Osteocyte (in vitro differentiated cells): ENCODE results near the gene LRBA. TPM values are rescaled to one million over a fixed set of nuclear protein-coding genes. Genes with fewer than 3 reads are reported as not detected.
"Not testable (repeated sequence)": the region's sequence is repeated elsewhere in the genome, so short reads cannot be mapped to it uniquely, and the experiment has no call there.

Experiments used
- DNase-seq: peaks from one replicate; pipeline ENCODE4 v3.0.0; 2021; ENCODE audit warnings: mixed read lengths; ENCODE audit not compliant: unreplicated experiment; ENCODE audit errors: extremely low spot score
- H3K27ac Mint-ChIP-seq: one replicate; pipeline ENCODE4 v1.8.0; 2021; ENCODE audit warnings: mild to moderate bottlenecking, mixed read lengths; ENCODE audit not compliant: unreplicated experiment
- H3K27me3 Mint-ChIP-seq: one replicate; pipeline ENCODE4 v1.8.0; 2021; ENCODE audit warnings: mixed read lengths; ENCODE audit not compliant: unreplicated experiment
- H3K36me3 Mint-ChIP-seq: one replicate; pipeline ENCODE4 v1.8.0; 2021; ENCODE audit warnings: mixed read lengths; ENCODE audit not compliant: unreplicated experiment
- H3K4me1 Mint-ChIP-seq: one replicate; pipeline ENCODE4 v1.8.0; 2021; ENCODE audit warnings: mixed read lengths; ENCODE audit not compliant: unreplicated experiment
- H3K4me3 Mint-ChIP-seq: one replicate; pipeline ENCODE4 v1.8.0; 2021; ENCODE audit warnings: mild to moderate bottlenecking, moderate library complexity, mixed read lengths; ENCODE audit not compliant: unreplicated experiment
- H3K9me3 Mint-ChIP-seq: one replicate; pipeline ENCODE4 v1.8.0; 2021; ENCODE audit warnings: mixed read lengths; ENCODE audit not compliant: unreplicated experiment
- total RNA-seq: library from RNA; stranded (reverse); gene quantifications from 2 replicates; pipeline ENCODE4 v1.2.1, GENCODE V29; 2021
- TF ChIP-seq, protein P1 (sequence below): fragments of 200-600 bp; sonication (generic); IDR thresholded peaks from 2 replicates; pipeline ENCODE4 v1.5.0; 2021; ENCODE audit warnings: antibody characterized with exemption, mild to moderate bottlenecking, moderate library complexity

The LRBA gene
- total RNA-seq, 1 donor from 2014 or later, result 40.8 TPM

DNA sequence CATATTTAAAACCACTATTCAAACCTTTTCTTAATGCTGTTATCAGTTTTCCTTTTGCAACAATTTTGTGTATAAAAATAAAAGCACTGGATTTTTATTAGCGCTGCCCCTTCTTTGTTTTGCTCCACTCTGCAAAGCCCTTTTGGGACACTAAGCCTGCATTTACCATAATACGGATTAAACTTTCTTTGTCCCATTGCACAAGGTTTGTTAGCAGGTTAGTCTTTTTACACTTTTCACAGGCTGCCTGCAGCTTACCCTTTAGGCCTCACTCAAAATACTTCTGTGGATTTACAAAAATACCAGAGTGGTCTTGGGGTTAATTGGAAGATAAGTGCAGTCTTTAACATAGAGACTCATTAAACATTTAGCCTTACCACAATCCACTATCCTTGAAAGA is 468.8 kb downstream of the LRBA start:
- H3K9me3 Mint-ChIP-seq, result no peaks in the 10 kb centered on the region
- no peaks in the 10 kb centered on the region for H3K27me3 Mint-ChIP-seq
- H3K36me3 Mint-ChIP-seq, result no peaks in the 10 kb centered on the region
- no peak for DNase-seq
- no peak overlapping the region for H3K27ac Mint-ChIP-seq
- peaks cover under 1% of the 10 kb centered on the region for H3K4me1 Mint-ChIP-seq
- TF ChIP-seq, protein P1, sequence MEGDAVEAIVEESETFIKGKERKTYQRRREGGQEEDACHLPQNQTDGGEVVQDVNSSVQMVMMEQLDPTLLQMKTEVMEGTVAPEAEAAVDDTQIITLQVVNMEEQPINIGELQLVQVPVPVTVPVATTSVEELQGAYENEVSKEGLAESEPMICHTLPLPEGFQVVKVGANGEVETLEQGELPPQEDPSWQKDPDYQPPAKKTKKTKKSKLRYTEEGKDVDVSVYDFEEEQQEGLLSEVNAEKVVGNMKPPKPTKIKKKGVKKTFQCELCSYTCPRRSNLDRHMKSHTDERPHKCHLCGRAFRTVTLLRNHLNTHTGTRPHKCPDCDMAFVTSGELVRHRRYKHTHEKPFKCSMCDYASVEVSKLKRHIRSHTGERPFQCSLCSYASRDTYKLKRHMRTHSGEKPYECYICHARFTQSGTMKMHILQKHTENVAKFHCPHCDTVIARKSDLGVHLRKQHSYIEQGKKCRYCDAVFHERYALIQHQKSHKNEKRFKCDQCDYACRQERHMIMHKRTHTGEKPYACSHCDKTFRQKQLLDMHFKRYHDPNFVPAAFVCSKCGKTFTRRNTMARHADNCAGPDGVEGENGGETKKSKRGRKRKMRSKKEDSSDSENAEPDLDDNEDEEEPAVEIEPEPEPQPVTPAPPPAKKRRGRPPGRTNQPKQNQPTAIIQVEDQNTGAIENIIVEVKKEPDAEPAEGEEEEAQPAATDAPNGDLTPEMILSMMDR, result no peak
- no peak overlapping the region for H3K4me3 Mint-ChIP-seq

GRCh38 chr4:150543042-150543441 is 472.0 kb downstream of the LRBA start:
- Mint-ChIP-seq H3K4me3 (no peak overlapping the region), H3K27ac (no peak overlapping the region), H3K27me3 (no peaks in the 10 kb centered on the region), H3K9me3 (no peaks in the 10 kb centered on the region), H3K36me3 (peaks cover 3% of the 10 kb centered on the region), H3K4me1 (peaks cover 9% of the 10 kb centered on the region)
- no peak for DNase-seq
- TF ChIP-seq, protein P1, result no peak

DNA sequence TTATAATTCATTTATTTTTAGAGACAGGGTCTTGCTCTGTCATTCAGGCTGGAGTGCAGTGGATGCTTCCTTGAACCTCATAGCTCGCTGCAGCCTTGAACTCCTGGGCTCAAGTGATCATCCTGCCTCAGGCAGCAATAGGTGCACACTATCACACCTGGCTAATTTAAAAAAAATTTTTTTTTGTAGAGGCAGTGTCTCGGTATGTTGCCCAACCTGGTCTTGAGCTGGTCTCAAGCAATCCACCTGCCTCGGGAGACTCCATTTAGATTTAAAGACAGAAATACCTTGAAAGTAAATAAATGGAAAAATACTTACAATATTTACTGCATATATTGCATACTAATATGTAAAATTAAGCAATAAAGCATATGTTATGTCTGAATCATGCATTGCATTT is 473.4 kb downstream of the LRBA start:
- Mint-ChIP-seq H3K36me3 (peaks cover 6% of the 10 kb centered on the region), H3K27ac (no peak overlapping the region)

DNA sequence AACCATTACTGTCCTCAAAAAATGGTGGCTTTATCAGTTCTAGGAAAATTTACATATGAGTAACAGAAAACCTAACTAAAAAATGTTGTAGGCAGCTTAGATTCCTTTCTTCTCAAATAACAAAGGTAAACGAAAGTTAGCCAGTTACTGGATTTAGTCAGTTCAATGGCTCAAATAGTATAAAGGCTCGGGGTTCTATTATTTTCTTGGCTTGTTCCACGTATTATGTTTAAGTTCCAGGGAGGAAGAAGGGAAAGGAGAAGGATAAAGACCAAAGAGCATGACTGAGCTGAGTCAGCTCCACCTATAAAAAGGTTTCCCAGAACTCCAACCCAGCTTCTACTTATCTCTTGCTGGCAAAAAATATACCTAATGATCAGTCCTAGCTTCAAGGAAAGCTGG is 474.1 kb downstream of the LRBA start:
- H3K36me3 Mint-ChIP-seq, result peaks cover 8% of the 10 kb centered on the region
- peaks cover 9% of the 10 kb centered on the region for H3K4me1 Mint-ChIP-seq
- no peak for DNase-seq
- peaks cover 10% of the 10 kb centered on the region for H3K9me3 Mint-ChIP-seq
- H3K4me3 Mint-ChIP-seq, result no peak overlapping the region
- no peaks in the 10 kb centered on the region for H3K27me3 Mint-ChIP-seq
- peak overlapping the region; percentile 35 for H3K27ac Mint-ChIP-seq
- TF ChIP-seq, protein P1, result no peak

More for the DNA sequence above, 473.4 kb downstream of the LRBA start:
- Mint-ChIP-seq H3K9me3 (peaks cover 8% of the 10 kb centered on the region), H3K27me3 (no peaks in the 10 kb centered on the region), H3K4me3 (no peak overlapping the region), H3K4me1 (peaks cover 9% of the 10 kb centered on the region)
- no peak for DNase-seq
- TF ChIP-seq, protein P1, result no peak

DNA sequence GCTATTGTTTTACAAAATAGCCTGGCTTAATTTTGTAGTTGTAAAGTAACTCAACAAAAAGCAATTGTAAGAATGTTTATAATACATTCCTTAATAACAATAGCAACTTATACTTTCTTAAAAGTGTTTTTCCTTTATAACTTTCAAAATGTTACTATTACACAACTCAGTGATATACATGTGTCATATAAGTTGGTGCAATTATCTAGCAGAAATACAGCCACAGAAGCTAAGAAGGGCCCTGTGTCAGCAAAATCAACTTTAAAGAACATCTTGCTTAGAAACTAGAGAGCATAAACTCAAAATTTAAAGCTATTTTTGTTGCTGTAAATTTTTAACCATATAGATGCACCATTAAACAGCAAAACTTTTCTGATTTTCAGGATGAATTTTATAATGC is 474.5 kb downstream of the LRBA start:
- H3K4me3 Mint-ChIP-seq, result no peak overlapping the region
- H3K27me3 Mint-ChIP-seq, result no peaks in the 10 kb centered on the region
- H3K36me3 Mint-ChIP-seq, result peaks cover 8% of the 10 kb centered on the region
- DNase-seq, result no peak
- peaks cover 10% of the 10 kb centered on the region for H3K9me3 Mint-ChIP-seq
- H3K4me1 Mint-ChIP-seq, result peaks cover 9% of the 10 kb centered on the region
- H3K27ac Mint-ChIP-seq, result peak overlapping the region; percentile 35
- TF ChIP-seq, protein P1, result no peak

DNA sequence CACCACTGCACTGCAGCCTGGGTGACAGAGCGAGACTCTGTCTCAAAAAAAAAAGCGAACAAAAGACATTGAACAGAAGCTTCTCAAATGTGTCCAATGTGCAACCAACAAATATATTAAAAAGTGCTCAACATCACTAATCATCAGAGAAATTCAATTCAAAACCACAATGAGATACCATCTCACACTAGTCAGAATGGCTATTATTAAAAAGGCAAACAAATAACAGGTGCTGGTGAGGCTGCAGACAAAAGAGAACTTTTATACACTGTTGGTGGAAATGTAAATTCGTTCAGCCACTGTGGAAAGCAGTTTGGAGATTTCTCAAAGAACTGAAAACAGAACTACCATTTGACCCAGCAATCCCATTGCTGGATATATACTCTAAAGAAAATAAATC is 477.2 kb downstream of the LRBA start:
- not testable (repeated sequence) for H3K27me3 Mint-ChIP-seq, DNase-seq, H3K36me3 Mint-ChIP-seq, H3K27ac Mint-ChIP-seq, H3K4me3 Mint-ChIP-seq, H3K4me1 Mint-ChIP-seq
- H3K9me3 Mint-ChIP-seq, result peaks cover 10% of the 10 kb centered on the region
